ENCODE data around the gene BRPF1. TPM values are rescaled to one million over a fixed set of nuclear protein-coding genes. Genes with fewer than 3 reads are reported as not detected.

Gene BRPF1
- total RNA-seq, 2 experiments from 2014 or later = 23.7 to 25.6 TPM

DNA sequence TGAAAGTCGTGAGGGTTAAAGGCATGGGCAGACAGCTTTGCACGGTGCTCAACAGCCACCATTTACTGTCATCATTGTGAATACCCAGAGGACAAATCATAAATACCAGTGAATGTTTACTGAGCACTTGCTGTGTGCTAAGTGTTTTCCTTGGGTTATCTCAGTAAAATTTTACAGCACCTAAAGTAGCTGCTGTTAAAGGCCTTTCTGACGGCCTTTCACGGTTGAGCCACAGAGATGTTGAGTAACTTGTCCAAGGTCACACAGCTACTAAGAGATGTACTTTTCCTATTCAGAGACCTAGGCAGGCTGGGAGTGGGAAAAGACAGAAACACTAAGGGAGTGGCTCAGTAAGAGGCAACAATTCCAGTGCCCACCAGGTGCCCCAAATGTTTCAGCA lies 28.3 kb upstream of the BRPF1 start:
- H3K27me3 ChIP-seq (ENCODE audit: control insufficient read depth in 1 of 2, insufficient read depth in 2 of 2, low read length in 2 of 2) = peaks cover 15 to 17% of the 10 kb centered on the region in 2 experiments
- ChIA-PET POLR2A (no interaction called here), CTCF (no interaction called here)
- H3K4me3 Mint-ChIP-seq = no peak overlapping the region
- TF ChIP-seq CTCF (IDR thresholded peaks at IDR 0.05) = no peak
- no peaks in the 10 kb centered on the region for H3K9me3 Mint-ChIP-seq
- no peak overlapping the region for H3K27ac Mint-ChIP-seq
- H3K36me3 ChIP-seq (ENCODE audit: insufficient read depth, low read length) = peaks cover 28% of the 10 kb centered on the region
- H3K4me1 Mint-ChIP-seq (ENCODE audit: low read depth) = peaks cover 12% of the 10 kb centered on the region
- ATAC-seq (ENCODE audit: poor library complexity) (no peak), DNase-seq (no peak)
- H3K4me1 ChIP-seq (ENCODE audit: insufficient read depth, low read length) = peaks cover 14% of the 10 kb centered on the region
- H3K4me3 ChIP-seq (ENCODE audit: low read length) = no peak overlapping the region
- H3K36me3 Mint-ChIP-seq (ENCODE audit: low read depth) = peaks cover 41% of the 10 kb centered on the region
- peaks cover 0 to 17% of the 10 kb centered on the region in 2 experiments for H3K9me3 ChIP-seq (ENCODE audit: control insufficient read depth in 1 of 2, insufficient read depth in 1 of 2, low read length in 2 of 2)
- H3K27ac ChIP-seq (ENCODE audit: low read depth in 1 of 2, low read length in 2 of 2) = no peak overlapping the region
- intact Hi-C loops (cut with DNase I, micrococcal nuclease) = no loop called here
- H3K27me3 Mint-ChIP-seq = peaks cover 33% of the 10 kb centered on the region

- H3K4me1 Mint-ChIP-seq (ENCODE audit: low read depth) = peaks cover 12% of the 10 kb centered on the region
- peak within 1 kb of the TSS; percentile 25 for H3K4me3 Mint-ChIP-seq
- Histone ChIP-seq H3K9me3 (ENCODE audit: control insufficient read depth in 1 of 2, insufficient read depth in 1 of 2, low read length in 2 of 2) (peaks cover 0 to 17% of the 10 kb centered on the region in 2 experiments), H3K36me3 (ENCODE audit: insufficient read depth, low read length) (peaks cover 25% of the 10 kb centered on the region), H3K4me3 (ENCODE audit: low read length) (peak within 1 kb of the TSS; percentile 13), H3K4me1 (ENCODE audit: insufficient read depth, low read length) (peaks cover 14% of the 10 kb centered on the region), H3K27ac (ENCODE audit: low read depth in 1 of 2, low read length in 2 of 2) (no peak within 1 kb of the TSS), H3K27me3 (ENCODE audit: control insufficient read depth in 1 of 2, insufficient read depth in 2 of 2, low read length in 2 of 2) (peaks cover 15 to 17% of the 10 kb centered on the region in 2 experiments)
- no peak for ATAC-seq (ENCODE audit: poor library complexity)
- DNase-seq = peak in 1 of 14 experiments; percentile 14
- peaks cover 41% of the 10 kb centered on the region for H3K36me3 Mint-ChIP-seq (ENCODE audit: low read depth)
- H3K27me3 Mint-ChIP-seq = peaks cover 33% of the 10 kb centered on the region
- H3K27ac Mint-ChIP-seq = no peak within 1 kb of the TSS
- intact Hi-C loops (cut with DNase I, micrococcal nuclease) = loop anchor here in 1 of 2 experiments (2.0 kb wide), 1 partner anchor 23 kb away; no protein-coding TSS in a partner anchor
- POLR2A ChIA-PET = no interaction called here
- no peak for TF ChIP-seq CTCF (IDR thresholded peaks at IDR 0.05)
- CTCF ChIA-PET = no interaction called here
- no peaks in the 10 kb centered on the region for H3K9me3 Mint-ChIP-seq
Observed at GRCh38 chr3:9703736-9704346, 27.7 kb upstream of the BRPF1 start, which contains the start of gene CPNE9. Gene CPNE9, plus strand, starts transcription at chr3:9703833. Its CDS starts 164 bp downstream, at chr3:9703997.

- intact Hi-C loops (cut with DNase I, micrococcal nuclease) = loop anchor here in 1 of 2 experiments (2.0 kb wide), 1 partner anchor 22 kb away; no protein-coding TSS in a partner anchor
- Mint-ChIP-seq H3K27ac (no peak overlapping the region), H3K9me3 (no peaks in the 10 kb centered on the region), H3K4me1 (ENCODE audit: low read depth) (peaks cover 12% of the 10 kb centered on the region), H3K36me3 (ENCODE audit: low read depth) (peaks cover 34% of the 10 kb centered on the region), H3K27me3 (peaks cover 33% of the 10 kb centered on the region), H3K4me3 (peak overlapping the region; percentile 25)
- H3K9me3 ChIP-seq (ENCODE audit: control insufficient read depth in 1 of 2, insufficient read depth in 1 of 2, low read length in 2 of 2) = peaks cover 0 to 17% of the 10 kb centered on the region in 2 experiments
- no peak overlapping the region for H3K27ac ChIP-seq (ENCODE audit: low read depth in 1 of 2, low read length in 2 of 2)
- no peak for TF ChIP-seq CTCF (IDR thresholded peaks at IDR 0.05)
- POLR2A ChIA-PET = no interaction called here
- peaks cover 23% of the 10 kb centered on the region for H3K36me3 ChIP-seq (ENCODE audit: insufficient read depth, low read length)
- peaks cover 15 to 17% of the 10 kb centered on the region in 2 experiments for H3K27me3 ChIP-seq (ENCODE audit: control insufficient read depth in 1 of 2, insufficient read depth in 2 of 2, low read length in 2 of 2)
- CTCF ChIA-PET = no interaction called here
- peak overlapping the region; percentile 13 for H3K4me3 ChIP-seq (ENCODE audit: low read length)
- DNase-seq = peak in 4 of 14 experiments; percentile 5 to 40 (median 20)
- H3K4me1 ChIP-seq (ENCODE audit: insufficient read depth, low read length) = peaks cover 14% of the 10 kb centered on the region
- ATAC-seq (ENCODE audit: poor library complexity) = peak; percentile 24
Observed at GRCh38 chr3:9704347-9705322, 26.9 kb upstream of the BRPF1 start.
